HepG2 (cell line): ENCODE results near the gene CSTPP1.

Experiments
- CAMTA2 ChIP-seq: sonication (generic); formaldehyde crosslinking; IDR thresholded peaks from 2 replicates; pipeline ENCODE4 v1.4.0; 2020; ENCODE audit warnings: mild to moderate bottlenecking, missing genetic modification reagents, borderline replicate concordance
- CBX2 ChIP-seq, 2 experiments: fragments of 200-600 bp in 1 of 2; sonication (generic); formaldehyde crosslinking in 1 of 2; IDR thresholded peaks; 2 replicates each; pipeline versions ENCODE4 v1.7.0 to v1.8.1; 2018 to 2022; ENCODE audit warnings: low read depth in 2 of 2, low read length in 1 of 2, mild to moderate bottlenecking in 1 of 2, missing genetic modification reagents in 1 of 2
- CTCF ChIP-seq: sonication (generic); formaldehyde crosslinking; IDR thresholded peaks from 2 replicates; pipeline ENCODE4 v1.5.0; 2020; ENCODE audit warnings: mild to moderate bottlenecking, missing genetic modification reagents, moderate library complexity
- GABPA ChIP-seq, 2 experiments: IDR thresholded peaks; 2 replicates each; pipeline ENCODE4 v1.6.1; 2011 to 2016; ENCODE audit warnings: low read depth in 2 of 2, low read length in 1 of 2, missing biosample characterization in 1 of 2, missing genetic modification characterization in 1 of 2
- NR3C1 ChIP-seq: sonication (generic); formaldehyde crosslinking; IDR thresholded peaks from 2 replicates; pipeline ENCODE4 v1.4.0; 2020; ENCODE audit warnings: missing genetic modification reagents
- POLR2A ChIP-seq, 2 experiments: IDR thresholded peaks; 2 replicates each; pipeline ENCODE4 v1.6.1; 2011; ENCODE audit warnings: low read depth in 2 of 2, low read length in 2 of 2, mild to moderate bottlenecking in 1 of 2, moderate library complexity in 1 of 2; ENCODE audit not compliant: insufficient read depth in 1 of 2
- ZNF574 ChIP-seq: sonication (generic); formaldehyde crosslinking; IDR thresholded peaks from 2 replicates; pipeline ENCODE4 v1.4.0; 2020; ENCODE audit warnings: missing genetic modification reagents
- ZNF589 ChIP-seq: sonication (generic); formaldehyde crosslinking; conservative IDR thresholded peaks from 2 replicates; pipeline ENCODE4 v1.8.0; 2022; ENCODE audit warnings: mild to moderate bottlenecking, moderate library complexity, missing genetic modification reagents
- TF ChIP-seq, protein P1 (sequence below): sonication (generic); formaldehyde crosslinking; IDR thresholded peaks from 2 replicates; pipeline ENCODE4 v1.5.1; 2020; ENCODE audit warnings: mild to moderate bottlenecking, missing genetic modification reagents
- TF ChIP-seq, protein P2 (sequence below): sonication (generic); formaldehyde crosslinking; IDR thresholded peaks from 2 replicates; pipeline ENCODE4 v1.8.0; 2022; ENCODE audit warnings: mild to moderate bottlenecking, missing genetic modification reagents; ENCODE audit not compliant: insufficient replicate concordance
- TF ChIP-seq, protein P3 (sequence below): sonication (generic); formaldehyde crosslinking; conservative IDR thresholded peaks from 2 replicates; pipeline ENCODE4 v1.8.0; 2022; ENCODE audit warnings: mild to moderate bottlenecking, moderate library complexity, missing genetic modification reagents

DNA sequence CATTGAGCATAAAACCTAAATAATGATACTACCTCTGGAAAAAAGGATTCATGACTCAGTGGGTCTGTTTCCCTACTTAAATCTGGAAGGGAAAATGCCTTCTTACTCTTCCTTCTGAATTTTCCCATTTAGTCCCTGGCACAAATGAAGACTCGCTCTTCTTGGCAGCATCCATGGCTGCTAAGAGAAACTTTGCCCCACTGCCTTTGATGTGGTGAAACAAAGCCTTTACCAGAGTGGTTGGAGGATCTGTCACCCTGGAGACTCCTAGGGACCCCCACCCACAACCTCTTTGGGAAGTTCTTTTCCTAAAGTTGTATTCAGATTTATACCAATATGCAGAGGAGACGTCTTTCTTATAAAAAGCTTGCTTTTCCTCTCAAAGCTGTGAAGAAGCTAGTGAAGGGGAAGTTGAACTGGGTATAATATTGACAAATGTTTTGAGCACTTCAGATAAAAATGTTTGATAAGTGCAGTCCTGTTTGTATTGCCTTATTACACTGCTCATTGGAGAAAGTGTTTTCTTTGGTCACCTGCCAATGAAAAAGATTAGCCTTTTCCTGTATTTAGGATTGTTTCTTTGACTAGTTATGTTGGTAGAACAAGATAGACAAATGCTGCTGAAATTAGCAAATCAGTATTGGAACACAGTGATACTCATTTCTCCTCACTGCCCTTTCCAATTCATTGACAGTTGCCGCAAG is 162.8 kb downstream of the CSTPP1 start:
- TF ChIP-seq CTCF (CRISPR knock-in tag) (no peak), CAMTA2 (CRISPR knock-in tag) (no peak), NR3C1 (CRISPR knock-in tag) (no peak), CBX2 (IDR thresholded peaks at IDR 0.05; ENCODE audit: low read depth, low read length) (no peak), CBX2 (CRISPR knock-in tag; IDR thresholded peaks at IDR 0.05; ENCODE audit: low read depth) (no peak), GABPA (IDR thresholded peaks at IDR 0.05; ENCODE audit: low read depth, low read length) (no peak), GABPA (CRISPR knock-in tag; IDR thresholded peaks at IDR 0.05; ENCODE audit: low read depth) (no peak), ZNF574 (no peak), ZNF589 (CRISPR knock-in tag) (no peak), POLR2A (IDR thresholded peaks at IDR 0.05; ENCODE audit: insufficient read depth in 1 of 2, low read depth in 2 of 2, low read length in 2 of 2) (no peak)
- TF ChIP-seq, protein P1, sequence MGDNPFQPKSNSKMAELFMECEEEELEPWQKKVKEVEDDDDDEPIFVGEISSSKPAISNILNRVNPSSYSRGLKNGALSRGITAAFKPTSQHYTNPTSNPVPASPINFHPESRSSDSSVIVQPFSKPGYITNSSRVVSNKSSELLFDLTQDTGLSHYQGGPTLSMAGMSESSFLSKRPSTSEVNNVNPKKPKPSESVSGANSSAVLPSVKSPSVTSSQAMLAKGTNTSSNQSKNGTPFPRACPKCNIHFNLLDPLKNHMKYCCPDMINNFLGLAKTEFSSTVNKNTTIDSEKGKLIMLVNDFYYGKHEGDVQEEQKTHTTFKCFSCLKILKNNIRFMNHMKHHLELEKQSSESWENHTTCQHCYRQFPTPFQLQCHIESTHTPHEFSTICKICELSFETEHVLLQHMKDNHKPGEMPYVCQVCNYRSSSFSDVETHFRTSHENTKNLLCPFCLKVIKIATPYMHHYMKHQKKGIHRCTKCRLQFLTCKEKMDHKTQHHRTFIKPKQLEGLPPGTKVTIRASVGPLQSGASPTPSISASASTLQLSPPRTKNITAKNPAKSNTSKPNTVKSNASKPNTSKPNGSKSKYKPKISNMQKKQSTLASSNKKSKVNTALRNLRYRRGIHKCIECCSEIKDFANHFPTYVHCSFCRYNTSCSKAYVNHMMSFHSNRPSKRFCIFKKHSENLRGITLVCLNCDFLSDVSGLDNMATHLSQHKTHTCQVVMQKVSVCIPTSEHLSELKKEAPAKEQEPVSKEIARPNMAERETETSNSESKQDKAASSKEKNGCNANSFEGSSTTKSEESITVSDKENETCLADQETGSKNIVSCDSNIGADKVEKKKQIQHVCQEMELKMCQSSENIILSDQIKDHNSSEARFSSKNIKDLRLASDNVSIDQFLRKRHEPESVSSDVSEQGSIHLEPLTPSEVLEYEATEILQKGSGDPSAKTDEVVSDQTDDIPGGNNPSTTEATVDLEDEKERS: no peak
- TF ChIP-seq, protein P2, sequence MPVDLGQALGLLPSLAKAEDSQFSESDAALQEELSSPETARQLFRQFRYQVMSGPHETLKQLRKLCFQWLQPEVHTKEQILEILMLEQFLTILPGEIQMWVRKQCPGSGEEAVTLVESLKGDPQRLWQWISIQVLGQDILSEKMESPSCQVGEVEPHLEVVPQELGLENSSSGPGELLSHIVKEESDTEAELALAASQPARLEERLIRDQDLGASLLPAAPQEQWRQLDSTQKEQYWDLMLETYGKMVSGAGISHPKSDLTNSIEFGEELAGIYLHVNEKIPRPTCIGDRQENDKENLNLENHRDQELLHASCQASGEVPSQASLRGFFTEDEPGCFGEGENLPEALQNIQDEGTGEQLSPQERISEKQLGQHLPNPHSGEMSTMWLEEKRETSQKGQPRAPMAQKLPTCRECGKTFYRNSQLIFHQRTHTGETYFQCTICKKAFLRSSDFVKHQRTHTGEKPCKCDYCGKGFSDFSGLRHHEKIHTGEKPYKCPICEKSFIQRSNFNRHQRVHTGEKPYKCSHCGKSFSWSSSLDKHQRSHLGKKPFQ (CRISPR knock-in tag): no peak
- TF ChIP-seq, protein P3, sequence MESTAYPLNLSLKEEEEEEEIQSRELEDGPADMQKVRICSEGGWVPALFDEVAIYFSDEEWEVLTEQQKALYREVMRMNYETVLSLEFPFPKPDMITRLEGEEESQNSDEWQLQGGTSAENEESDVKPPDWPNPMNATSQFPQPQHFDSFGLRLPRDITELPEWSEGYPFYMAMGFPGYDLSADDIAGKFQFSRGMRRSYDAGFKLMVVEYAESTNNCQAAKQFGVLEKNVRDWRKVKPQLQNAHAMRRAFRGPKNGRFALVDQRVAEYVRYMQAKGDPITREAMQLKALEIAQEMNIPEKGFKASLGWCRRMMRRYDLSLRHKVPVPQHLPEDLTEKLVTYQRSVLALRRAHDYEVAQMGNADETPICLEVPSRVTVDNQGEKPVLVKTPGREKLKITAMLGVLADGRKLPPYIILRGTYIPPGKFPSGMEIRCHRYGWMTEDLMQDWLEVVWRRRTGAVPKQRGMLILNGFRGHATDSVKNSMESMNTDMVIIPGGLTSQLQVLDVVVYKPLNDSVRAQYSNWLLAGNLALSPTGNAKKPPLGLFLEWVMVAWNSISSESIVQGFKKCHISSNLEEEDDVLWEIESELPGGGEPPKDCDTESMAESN: no peak
